ENCODE measurements around the gene GPI. TPM values are rescaled to one million over a fixed set of nuclear protein-coding genes. Genes with fewer than 3 reads are reported as not detected.

GPI gene
- total and polyA plus RNA-seq, 2 of the 13 experiments (the other 11 are each of a cell fraction or from before 2014, with no cell fraction given): 147 to 167 TPM

GRCh38 chr19:34362679-34363069 lies 2.3 kb upstream of the GPI start:
- intact Hi-C loops (cut with micrococcal nuclease; ENCODE audit: unreplicated experiment) (loop anchor here (2.0 kb wide), 1 partner anchor 66 kb away; the partner anchor contains the start of gene UBA2), in situ Hi-C loops (cut with HindIII; ENCODE audit: extremely low pct_ligation_motif_present, low pct_unique_long_range_greater_than_20kb) (no loop called here)
- H3K4me2 ChIP-seq (ENCODE audit: low read depth, low read length): peak overlapping the region; percentile 77
- ChIA-PET POLR2A (interaction anchor here (1.0 kb wide), 1 partner anchor 22 kb away, joined by 3 read pairs; no protein-coding TSS in a partner anchor), CTCF (ENCODE audit: low intra/inter-chr PET ratio, low total read pairs) (no interaction called here)
- peaks cover 6 to 14% of the 10 kb centered on the region in 2 experiments; a peak in 4 of 5 replicates for H3K36me3 ChIP-seq (replicated peaks in 1 of 2; ENCODE audit: control insufficient read depth in 1 of 2, insufficient read depth in 2 of 2, low read length in 2 of 2)
- H3K27ac ChIP-seq (ENCODE audit: extremely low read length, insufficient read depth, low read length): peak overlapping the region; percentile 68
- WGBS (ENCODE audit: low lambda C conversion rate): 3% methylated on average over 3 of the region's 3 CpGs
- peaks cover 26% of the 10 kb centered on the region for H3K79me2 ChIP-seq (ENCODE audit: insufficient read depth, low read length)
- no peak for DNase-seq (ENCODE audit: low spot score)
- ATAC-seq: no peak
- H3K9ac ChIP-seq (ENCODE audit: insufficient read depth, low read depth, low read length): peak overlapping the region; percentile 45
- H3K4me3 ChIP-seq (replicated peaks in 1 of 3; ENCODE audit: insufficient read depth in 1 of 3, low read depth in 2 of 3, low read length in 3 of 3): peak overlapping the region; percentile 21 to 58 (median 34); a peak in 5 of 6 replicates
- no peaks in the 10 kb centered on the region for H3K9me3 ChIP-seq (ENCODE audit: low read length)
- no peaks in the 10 kb centered on the region for H3K27me3 ChIP-seq (ENCODE audit: control insufficient read depth in 1 of 2, insufficient read depth in 2 of 2, low read length in 2 of 2)
- no peak for FAIRE-seq
- H2AFZ ChIP-seq (ENCODE audit: low read length): no peak overlapping the region
- BruUV-seq (replicated peaks): no TSS peak
- peaks cover 14% of the 10 kb centered on the region for H4K20me1 ChIP-seq (ENCODE audit: insufficient read depth, low read length)
- H3K4me1 ChIP-seq (ENCODE audit: insufficient read depth, low read length): peaks cover 84% of the 10 kb centered on the region
- TF ChIP-seq ZNF414 (CRISPR knock-in tag; IDR thresholded peaks at IDR 0.05): 0 out of 2 replicates have a peak, but pooled peaks have one; percentile 57
- 0 out of 2 replicates have a peak, but pooled peaks have one; percentile 55 for TF ChIP-seq ZNF546 (CRISPR knock-in tag; conservative IDR thresholded peaks at IDR 0.05)
- TF ChIP-seq ZNF501 (CRISPR knock-in tag; IDR thresholded peaks at IDR 0.05): peak; percentile 67; the same call in 1 of the 2 replicates
- TF ChIP-seq ARNTL (CRISPR knock-in tag; IDR thresholded peaks at IDR 0.05): peak; percentile 16; the same call in 1 of the 2 replicates
- TF ChIP-seq KDM5B (CRISPR knock-in tag; IDR thresholded peaks at IDR 0.05; ENCODE audit: borderline replicate concordance): 0 out of 2 replicates have a peak, but pooled peaks have one; percentile 41
- TF ChIP-seq ZNF496 (CRISPR knock-in tag; IDR thresholded peaks at IDR 0.05; ENCODE audit: insufficient replicate concordance): no peak
- TF ChIP-seq ZNF614 (CRISPR knock-in tag; IDR thresholded peaks at IDR 0.05; ENCODE audit: borderline replicate concordance): 0 out of 2 replicates have a peak, but pooled peaks have one; percentile 8
- no peak for TF ChIP-seq CREBL2 (CRISPR knock-in tag; IDR thresholded peaks at IDR 0.05; ENCODE audit: borderline replicate concordance)
- TF ChIP-seq ZBTB7B (CRISPR knock-in tag; IDR thresholded peaks at IDR 0.05): 0 out of 2 replicates have a peak, but pooled peaks have one; percentile 4
- TF ChIP-seq KDM3A (CRISPR knock-in tag; IDR thresholded peaks at IDR 0.05; ENCODE audit: low read depth): no peak
- TF ChIP-seq EHMT2 (IDR thresholded peaks at IDR 0.05; ENCODE audit: borderline replicate concordance, low read depth, low read length): no peak
- no peak for TF ChIP-seq CEBPB (IDR thresholded peaks at IDR 0.05; ENCODE audit: borderline replicate concordance, low read depth, low read length)
- 0 out of 2 replicates have a peak, but pooled peaks have one; percentile 20 for TF ChIP-seq HNF1B (CRISPR knock-in tag; IDR thresholded peaks at IDR 0.05)
- peak; percentile 52; the same call in 1 of the 2 replicates for TF ChIP-seq ARID4A (CRISPR knock-in tag; IDR thresholded peaks at IDR 0.05; ENCODE audit: borderline replicate concordance)
- TF ChIP-seq BORCS8-MEF2B (CRISPR knock-in tag; IDR thresholded peaks at IDR 0.05): peak; percentile 50; the same call in 1 of the 2 replicates
- TF ChIP-seq ZSCAN22 (CRISPR knock-in tag; IDR thresholded peaks at IDR 0.05): no peak
- no peak for TF ChIP-seq MED13 (CRISPR knock-in tag; IDR thresholded peaks at IDR 0.05)
- 0 out of 2 replicates have a peak, but pooled peaks have one; percentile 9 for TF ChIP-seq ZNF747 (CRISPR knock-in tag; IDR thresholded peaks at IDR 0.05; ENCODE audit: borderline replicate concordance)
